ENCODE measurements around the gene FXN. TPM values are rescaled to one million over a fixed set of nuclear protein-coding genes. Genes with fewer than 3 reads are reported as not detected.
A peak's percentile ranks its signal among the peaks of the same experiment; 100 is the strongest.

The FXN gene
- total RNA-seq, 8 experiments from 2014 or later = 2.4 to 34.3 (median 8.7) TPM

DNA sequence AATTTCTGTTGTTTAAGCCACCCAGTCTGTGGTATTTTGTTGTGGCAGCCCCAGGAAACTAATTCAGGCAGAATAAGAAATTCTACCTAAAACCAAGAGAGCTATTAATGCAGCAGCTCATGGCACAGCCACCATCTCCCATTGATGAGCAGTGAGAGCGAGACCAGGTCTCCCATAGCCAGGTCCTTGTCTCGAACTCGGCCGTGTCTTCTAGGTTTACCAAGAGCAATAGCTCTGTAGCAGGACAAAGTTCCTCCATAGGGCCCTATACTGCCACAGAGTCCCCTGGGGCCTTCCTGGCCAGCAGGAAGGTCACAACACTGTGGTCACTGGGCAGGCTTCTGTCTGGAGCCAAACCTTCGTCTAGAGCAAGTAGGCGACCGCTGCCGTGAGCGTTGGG, 104.0 kb downstream of the FXN start:
- no peak overlapping the region for H3K4me3 ChIP-seq
- no peak for ATAC-seq (replicated peaks in 6 of 8)
- no peak overlapping the region for H3K27ac ChIP-seq
- in situ Hi-C loops (cut with MboI; ENCODE audit: low pct_unique_long_range_greater_than_20kb in 2 of 9, low sequenced_read_pairs in 9 of 9, unreplicated experiment in 9 of 9) = loop anchor here in 1 of 9 experiments (10.0 kb wide), 1 partner anchor 65 kb away; no protein-coding TSS in a partner anchor
- 78 to 100% (median 90%) methylated on average over 3 to 8 of the region's 9 CpGs; no CpG with 5 or more reads in 4 of the 10 experiments for WGBS, 10 experiments
- H3K4me1 ChIP-seq (replicated peaks in 1 of 2) = peaks cover 0 to 4% of the 10 kb centered on the region in 2 donors

DNA sequence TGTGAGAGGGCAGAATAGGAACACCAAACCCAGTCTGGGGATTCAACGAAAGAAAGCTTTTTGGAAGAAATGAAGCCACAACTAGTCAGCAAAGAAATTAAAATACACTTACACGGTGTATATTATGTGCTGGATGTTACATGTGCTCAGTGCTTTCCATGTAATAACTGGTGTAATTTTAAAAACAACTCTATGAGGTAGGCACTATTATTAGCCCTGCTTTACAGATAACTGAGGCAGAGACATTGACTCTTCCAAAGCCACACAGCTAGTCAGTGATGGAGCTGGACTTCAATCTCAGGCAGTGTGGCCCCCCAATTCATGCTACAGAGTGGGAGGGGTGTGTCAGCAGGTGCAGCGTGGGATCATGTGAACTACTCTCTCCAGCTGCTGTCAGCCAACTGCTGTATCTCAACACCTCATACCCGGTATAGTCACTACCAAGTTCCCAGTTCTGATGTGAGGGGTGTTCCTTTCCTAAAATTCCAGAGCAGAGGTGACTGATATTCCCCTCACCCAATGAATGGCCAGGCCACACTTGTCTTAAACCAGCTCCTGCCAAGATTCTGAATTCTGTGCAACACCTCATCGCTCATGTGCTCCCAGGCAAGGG, 104.7 kb downstream of the FXN start:
- no peak for ATAC-seq (replicated peaks in 6 of 8)
- 60 to 100% (median 96%) methylated on average over 1 to 5 of the region's 5 CpGs; no CpG with 5 or more reads in 3 of the 10 experiments for WGBS, 10 experiments
- in situ Hi-C loops (cut with MboI; ENCODE audit: low pct_unique_long_range_greater_than_20kb in 2 of 9, low sequenced_read_pairs in 9 of 9, unreplicated experiment in 9 of 9) = no loop called here
- H3K4me3 ChIP-seq = no peak overlapping the region
- peaks cover 0 to 8% of the 10 kb centered on the region in 2 donors for H3K4me1 ChIP-seq (replicated peaks in 1 of 2)
- H3K27ac ChIP-seq = no peak overlapping the region

DNA sequence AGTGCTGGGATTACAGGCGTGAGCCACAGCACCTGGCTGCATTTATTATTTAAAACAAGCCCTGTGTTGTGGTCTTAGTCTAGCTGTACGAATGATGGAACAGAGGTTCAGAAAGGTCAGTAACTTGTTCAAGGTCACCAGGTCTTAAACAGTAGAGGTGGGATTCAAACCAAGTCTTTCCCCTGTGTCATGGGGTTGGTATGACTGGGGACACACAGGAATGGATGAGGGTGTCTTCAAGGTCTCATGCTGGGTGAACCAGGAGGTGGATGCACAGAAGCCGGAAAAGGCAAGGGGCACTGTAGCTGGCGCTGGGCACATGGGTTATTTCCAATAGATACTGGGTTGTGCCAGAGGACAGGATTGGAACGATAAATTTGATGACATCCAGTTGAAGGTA, 106.3 kb downstream of the FXN start:
- in situ Hi-C loops (cut with MboI; ENCODE audit: low pct_unique_long_range_greater_than_20kb in 2 of 9, low sequenced_read_pairs in 9 of 9, unreplicated experiment in 9 of 9) = no loop called here
- Histone ChIP-seq H3K4me3 (no peak overlapping the region), H3K27ac (no peak overlapping the region), H3K4me1 (replicated peaks in 1 of 2) (peaks cover 0 to 16% of the 10 kb centered on the region in 2 donors)
- no peak for ATAC-seq (replicated peaks in 6 of 8)
- 79 to 100% (median 96%) methylated on average over 1 to 4 of the region's 5 CpGs; no CpG with 5 or more reads in 1 of the 10 experiments for WGBS, 10 experiments

DNA sequence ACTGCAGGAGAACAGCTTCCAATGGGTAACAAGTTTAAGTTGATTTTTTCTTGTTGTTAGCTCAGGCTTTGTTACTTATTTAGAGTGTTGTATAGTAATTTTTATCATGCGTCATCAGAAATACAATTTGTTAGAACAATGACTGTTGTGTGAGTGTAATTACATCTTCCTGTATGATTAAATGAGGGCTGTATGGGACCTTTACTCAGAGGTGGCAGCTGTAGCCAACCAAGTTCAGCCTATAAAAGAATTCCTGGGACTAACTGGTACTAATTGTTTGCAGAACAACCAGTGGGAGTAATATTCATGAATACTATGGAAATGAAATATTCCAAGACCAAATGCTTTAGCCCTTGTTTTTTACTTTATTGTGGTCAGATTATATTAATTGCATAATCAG, 107.7 kb downstream of the FXN start:
- H3K27ac ChIP-seq = no peak overlapping the region
- H3K4me1 ChIP-seq (replicated peaks in 1 of 2) = peaks cover 0 to 16% of the 10 kb centered on the region in 2 donors
- in situ Hi-C loops (cut with MboI; ENCODE audit: low pct_unique_long_range_greater_than_20kb in 2 of 9, low sequenced_read_pairs in 9 of 9, unreplicated experiment in 9 of 9) = no loop called here
- ATAC-seq (replicated peaks in 6 of 8) = peak in 2 of 8 experiments; percentile 27 to 68
- 13 to 100% (median 77%) methylated on average over 1 of the region's 1 CpG; no CpG with 5 or more reads in 2 of the 10 experiments for WGBS, 10 experiments
- H3K4me3 ChIP-seq = no peak overlapping the region

DNA sequence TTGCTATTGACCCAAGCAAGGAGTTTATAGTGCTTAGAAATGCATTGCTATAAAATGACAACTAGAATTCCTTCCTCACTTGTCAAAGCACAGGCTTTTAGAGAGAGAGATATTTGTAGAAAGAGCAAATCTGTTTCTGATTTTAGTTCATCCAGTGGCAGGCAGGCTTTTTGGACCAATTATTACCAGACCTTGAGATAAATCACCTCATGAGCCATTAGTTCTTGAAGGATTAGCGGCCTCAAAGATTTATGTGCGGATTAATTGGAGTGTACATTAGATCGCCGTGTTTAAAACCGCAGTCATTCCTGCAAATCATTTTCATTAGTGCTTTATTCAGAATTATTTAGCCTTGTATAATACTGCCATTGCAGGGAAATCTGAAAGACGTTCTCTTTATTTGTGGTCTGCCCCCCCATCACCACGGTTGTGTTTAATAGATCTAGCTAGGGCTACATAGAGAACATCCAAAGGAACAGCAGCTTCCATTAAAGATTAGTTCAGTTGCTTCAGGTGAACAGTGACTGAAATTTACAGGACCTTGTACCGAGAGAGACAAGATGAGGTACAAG, 109.7 kb downstream of the FXN start:
- in situ Hi-C loops (cut with MboI; ENCODE audit: low pct_unique_long_range_greater_than_20kb in 2 of 9, low sequenced_read_pairs in 9 of 9, unreplicated experiment in 9 of 9) = no loop called here
- peak in 5 of 8 experiments; percentile 79 to 94 (median 89) for ATAC-seq (replicated peaks in 6 of 8)
- 0 to 100% (median 54%) methylated on average over 1 to 8 of the region's 8 CpGs; no CpG with 5 or more reads in 1 of the 10 experiments for WGBS, 10 experiments

DNA sequence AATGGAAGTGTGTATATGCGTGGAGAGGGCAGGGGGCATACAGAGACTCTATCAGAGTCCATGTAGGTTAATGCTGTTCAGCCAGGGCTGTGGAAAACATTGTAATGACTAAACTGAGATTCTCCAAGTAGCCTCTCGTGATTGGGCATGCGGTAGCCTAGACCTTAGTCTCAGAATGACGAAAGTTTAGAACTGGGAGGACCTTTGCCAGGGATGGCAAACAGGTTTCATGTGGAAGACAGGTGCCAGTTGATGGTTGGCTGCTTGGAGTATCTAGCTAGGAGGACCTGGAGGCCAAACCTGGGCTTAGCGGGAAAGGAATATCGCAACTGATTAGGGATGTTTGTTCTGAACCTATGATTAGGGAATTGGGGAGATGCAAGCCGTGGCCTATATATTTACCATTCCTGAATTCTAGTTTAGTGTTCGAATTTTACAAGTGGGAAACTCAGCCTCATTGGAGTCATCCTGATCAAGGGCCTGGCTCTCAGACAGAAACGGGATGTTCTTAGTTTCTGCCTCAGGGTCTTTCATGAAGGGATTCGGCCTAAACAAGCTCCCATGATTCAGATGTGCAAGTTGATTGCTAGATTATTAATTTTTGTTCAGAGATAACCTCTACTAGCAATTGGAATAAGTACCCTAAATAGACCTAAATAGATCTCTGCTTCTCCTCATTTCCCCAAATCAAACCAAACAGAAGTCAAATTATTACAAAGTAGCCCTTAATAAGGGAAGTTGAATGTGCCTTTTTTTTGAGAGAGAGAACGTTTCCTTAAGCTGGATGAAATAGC, 111.7 kb downstream of the FXN start:
- no peak overlapping the region for H3K27ac ChIP-seq
- H3K4me1 ChIP-seq (replicated peaks in 1 of 2) = peaks cover 0 to 16% of the 10 kb centered on the region in 2 donors
- WGBS, 10 experiments = 84 to 100% (median 94%) methylated on average over 3 to 9 of the region's 11 CpGs; no CpG with 5 or more reads in 1 of the 10 experiments
- no peak for ATAC-seq (replicated peaks in 6 of 8)
- in situ Hi-C loops (cut with MboI; ENCODE audit: low pct_unique_long_range_greater_than_20kb in 2 of 9, low sequenced_read_pairs in 9 of 9, unreplicated experiment in 9 of 9) = no loop called here
- H3K4me3 ChIP-seq = no peak overlapping the region

More for the DNA sequence above, 109.7 kb downstream of the FXN start:
- Histone ChIP-seq H3K27ac (no peak overlapping the region), H3K4me1 (replicated peaks in 1 of 2) (peaks cover 0 to 16% of the 10 kb centered on the region in 2 donors), H3K4me3 (no peak overlapping the region)

DNA sequence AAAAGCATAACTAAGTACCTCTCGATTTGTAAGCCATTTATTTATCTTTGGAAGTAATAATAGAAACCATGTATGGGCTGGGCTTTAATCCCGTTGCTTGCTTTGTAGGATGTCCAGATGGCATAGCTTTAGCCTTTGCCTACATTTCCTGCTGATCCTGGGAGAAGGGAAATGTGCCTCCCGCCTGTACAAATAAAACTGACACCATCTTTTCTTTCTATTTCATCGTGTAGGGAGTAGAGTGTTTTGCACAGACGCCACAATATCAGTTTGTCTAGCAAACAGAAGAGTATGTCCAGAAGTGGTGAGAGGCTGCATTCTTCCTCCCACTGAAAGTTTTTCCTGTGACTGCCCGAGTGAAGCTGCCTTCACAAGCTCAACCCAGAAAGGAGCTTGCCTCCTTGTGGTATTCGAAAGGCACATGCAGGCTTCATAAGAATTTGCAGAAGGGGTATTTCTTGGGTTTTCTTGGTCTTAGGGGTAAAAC, 113.8 kb downstream of the FXN start:
- no peak overlapping the region for H3K4me3 ChIP-seq
- WGBS, 10 experiments = 19 to 76% (median 47%) methylated on average over 3 to 6 of the region's 7 CpGs; no CpG with 5 or more reads in 1 of the 10 experiments
- peak in 3 of 8 experiments; percentile 48 to 68 (median 56) for ATAC-seq (replicated peaks in 6 of 8)

More for the DNA sequence above, 113.8 kb downstream of the FXN start:
- in situ Hi-C loops (cut with MboI; ENCODE audit: low pct_unique_long_range_greater_than_20kb in 2 of 9, low sequenced_read_pairs in 9 of 9, unreplicated experiment in 9 of 9) = no loop called here
- no peak overlapping the region for H3K27ac ChIP-seq
- H3K4me1 ChIP-seq (replicated peaks in 1 of 2) = peaks cover 0 to 15% of the 10 kb centered on the region in 2 donors

Other genes with a start within 250 kb of the FXN start
- gene PRKACG, start 21.6 kb upstream of the FXN start, total RNA-seq = under 1 TPM in 3 of 8 experiments, not detected in 5; 0.13 to 0.33 (median 0.28) TPM
- gene TJP2, start 138.5 kb downstream of the FXN start, total RNA-seq = 10 to 100 TPM in 5 of 8 experiments, 1 to 10 TPM in 3; 1.8 to 73.0 (median 15.9) TPM

All from motor neuron (in vitro differentiated cells).